ENCODE measurements around the gene USP13.
A peak's percentile ranks its signal among the peaks of the same experiment; 100 is the strongest.

USP13 gene

DNA sequence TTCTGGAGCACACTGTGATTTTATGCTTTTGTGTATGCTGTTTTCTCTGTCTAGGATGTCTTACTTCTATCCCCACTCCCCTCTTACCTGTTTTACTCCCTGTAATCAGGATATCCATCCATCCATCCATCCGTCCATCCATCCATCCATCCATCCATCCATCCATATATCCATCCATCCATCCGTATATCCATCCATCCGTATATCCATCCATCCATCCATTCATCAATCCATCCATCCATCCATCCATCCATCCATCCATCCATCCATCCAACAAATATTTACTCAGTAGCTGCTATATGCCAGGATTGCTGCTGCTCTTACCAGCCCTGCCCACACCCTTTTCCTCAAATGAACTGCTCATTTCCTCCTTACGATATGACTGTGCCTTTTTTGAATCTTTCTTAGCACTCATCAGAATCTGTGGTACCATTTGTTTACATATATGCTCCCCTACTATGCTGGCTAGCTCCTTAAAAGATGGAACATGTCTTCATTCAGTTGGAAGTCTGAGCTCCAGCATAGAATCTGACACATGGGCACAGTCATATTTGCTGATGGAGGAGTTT lies 35.2 kb downstream of the USP13 start:
- Histone ChIP-seq H3K4me3 (ENCODE audit: low read length) (no peak overlapping the region), H2AFZ (ENCODE audit: low read depth, low read length) (no peak overlapping the region), H3K36me3 (replicated peaks; ENCODE audit: low read depth, low read length) (peaks cover 8% of the 10 kb centered on the region), H3K9ac (ENCODE audit: low read length) (no peak overlapping the region), H3K27me3 (ENCODE audit: low read depth, low read length) (no peaks in the 10 kb centered on the region), H4K20me1 (ENCODE audit: insufficient read depth, low read length) (peaks cover 15% of the 10 kb centered on the region), H3K27ac (ENCODE audit: low read length) (no peak overlapping the region), H3K9me3 (ENCODE audit: insufficient read depth, low read length) (no peaks in the 10 kb centered on the region), H3K79me2 (ENCODE audit: low read length) (peaks cover 19% of the 10 kb centered on the region), H3K4me1 (ENCODE audit: low read length) (peaks cover 10% of the 10 kb centered on the region), H3K4me2 (ENCODE audit: low read length) (peak overlapping the region; percentile 6; the same call in 1 of the 2 replicates)
- TF ChIP-seq, protein P1, sequence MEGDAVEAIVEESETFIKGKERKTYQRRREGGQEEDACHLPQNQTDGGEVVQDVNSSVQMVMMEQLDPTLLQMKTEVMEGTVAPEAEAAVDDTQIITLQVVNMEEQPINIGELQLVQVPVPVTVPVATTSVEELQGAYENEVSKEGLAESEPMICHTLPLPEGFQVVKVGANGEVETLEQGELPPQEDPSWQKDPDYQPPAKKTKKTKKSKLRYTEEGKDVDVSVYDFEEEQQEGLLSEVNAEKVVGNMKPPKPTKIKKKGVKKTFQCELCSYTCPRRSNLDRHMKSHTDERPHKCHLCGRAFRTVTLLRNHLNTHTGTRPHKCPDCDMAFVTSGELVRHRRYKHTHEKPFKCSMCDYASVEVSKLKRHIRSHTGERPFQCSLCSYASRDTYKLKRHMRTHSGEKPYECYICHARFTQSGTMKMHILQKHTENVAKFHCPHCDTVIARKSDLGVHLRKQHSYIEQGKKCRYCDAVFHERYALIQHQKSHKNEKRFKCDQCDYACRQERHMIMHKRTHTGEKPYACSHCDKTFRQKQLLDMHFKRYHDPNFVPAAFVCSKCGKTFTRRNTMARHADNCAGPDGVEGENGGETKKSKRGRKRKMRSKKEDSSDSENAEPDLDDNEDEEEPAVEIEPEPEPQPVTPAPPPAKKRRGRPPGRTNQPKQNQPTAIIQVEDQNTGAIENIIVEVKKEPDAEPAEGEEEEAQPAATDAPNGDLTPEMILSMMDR (IDR thresholded peaks at IDR 0.05; ENCODE audit: low read depth, low read length): no peak
- TF ChIP-seq EZH2phosphoT487 (IDR thresholded peaks at IDR 0.05; ENCODE audit: low read depth): no peak

- Histone ChIP-seq H3K27me3 (ENCODE audit: low read depth, low read length) (no peaks in the 10 kb centered on the region), H3K9ac (ENCODE audit: low read length) (no peak overlapping the region), H3K4me2 (ENCODE audit: low read length) (no peak overlapping the region), H3K4me3 (ENCODE audit: low read length) (no peak overlapping the region), H2AFZ (ENCODE audit: low read depth, low read length) (no peak overlapping the region), H3K27ac (ENCODE audit: low read length) (no peak overlapping the region), H4K20me1 (ENCODE audit: insufficient read depth, low read length) (peaks cover 15% of the 10 kb centered on the region), H3K36me3 (replicated peaks; ENCODE audit: low read depth, low read length) (peaks cover 8% of the 10 kb centered on the region), H3K4me1 (ENCODE audit: low read length) (peaks cover 10% of the 10 kb centered on the region), H3K79me2 (ENCODE audit: low read length) (peaks cover 21% of the 10 kb centered on the region), H3K9me3 (ENCODE audit: insufficient read depth, low read length) (no peaks in the 10 kb centered on the region)
- no peak for TF ChIP-seq EZH2phosphoT487 (IDR thresholded peaks at IDR 0.05; ENCODE audit: low read depth)
- TF ChIP-seq, protein P1 (IDR thresholded peaks at IDR 0.05; ENCODE audit: low read depth, low read length): no peak
Observed at GRCh38 chr3:179688850-179689249, 36.0 kb downstream of the USP13 start.

GRCh38 chr3:179694731-179695130 lies 41.9 kb downstream of the USP13 start:
- Histone ChIP-seq H3K27me3 (ENCODE audit: low read depth, low read length) (no peaks in the 10 kb centered on the region), H3K4me2 (ENCODE audit: low read length) (no peak overlapping the region), H3K27ac (ENCODE audit: low read length) (no peak overlapping the region), H4K20me1 (ENCODE audit: insufficient read depth, low read length) (peaks cover 3% of the 10 kb centered on the region; the same call in 1 of the 2 replicates), H3K4me1 (ENCODE audit: low read length) (no peaks in the 10 kb centered on the region), H2AFZ (ENCODE audit: low read depth, low read length) (no peak overlapping the region), H3K9me3 (ENCODE audit: insufficient read depth, low read length) (no peaks in the 10 kb centered on the region), H3K36me3 (replicated peaks; ENCODE audit: low read depth, low read length) (no peaks in the 10 kb centered on the region), H3K4me3 (ENCODE audit: low read length) (no peak overlapping the region), H3K79me2 (ENCODE audit: low read length) (peaks cover 9% of the 10 kb centered on the region), H3K9ac (ENCODE audit: low read length) (no peak overlapping the region)
- TF ChIP-seq EZH2phosphoT487 (IDR thresholded peaks at IDR 0.05; ENCODE audit: low read depth): no peak
- TF ChIP-seq, protein P1 (IDR thresholded peaks at IDR 0.05; ENCODE audit: low read depth, low read length): no peak

DNA sequence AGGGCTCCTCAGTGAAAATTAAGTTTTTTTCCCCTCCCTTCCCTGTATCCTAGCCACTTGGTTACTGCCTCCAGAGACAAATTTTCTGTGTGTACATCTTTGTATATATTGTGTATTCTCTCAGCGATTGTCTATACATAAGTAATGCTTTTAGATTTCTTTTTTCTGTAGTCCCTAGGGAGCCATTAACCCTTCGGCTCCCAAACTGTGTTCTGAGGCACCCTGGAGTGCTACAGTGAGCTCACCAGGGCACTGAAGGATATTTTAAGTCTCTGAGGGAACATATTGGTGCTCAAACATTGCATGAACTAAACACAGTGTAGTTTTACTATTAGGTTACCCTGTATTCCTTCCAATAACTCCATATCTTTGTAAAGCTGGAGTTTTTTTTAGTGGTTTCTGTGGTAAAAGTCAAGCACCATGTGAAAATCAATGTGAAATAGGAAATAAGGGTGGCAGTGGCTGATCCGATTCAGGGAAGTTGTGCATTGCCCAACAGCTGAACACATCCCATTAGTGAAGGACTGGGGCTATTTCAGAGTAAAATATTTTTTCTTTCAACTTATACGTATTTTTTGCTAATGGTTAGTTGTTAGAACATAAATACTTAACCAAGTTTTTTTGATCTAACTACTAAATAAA lies 43.0 kb downstream of the USP13 start:
- H3K9me3 ChIP-seq (ENCODE audit: insufficient read depth, low read length): no peaks in the 10 kb centered on the region
- peaks cover 3% of the 10 kb centered on the region; the same call in 1 of the 2 replicates for H4K20me1 ChIP-seq (ENCODE audit: insufficient read depth, low read length)
- H3K79me2 ChIP-seq (ENCODE audit: low read length): peaks cover 9% of the 10 kb centered on the region
- no peaks in the 10 kb centered on the region for H3K27me3 ChIP-seq (ENCODE audit: low read depth, low read length)
- no peak for TF ChIP-seq EZH2phosphoT487 (IDR thresholded peaks at IDR 0.05; ENCODE audit: low read depth)
- TF ChIP-seq, protein P1 (IDR thresholded peaks at IDR 0.05; ENCODE audit: low read depth, low read length): no peak
- no peak overlapping the region for H3K4me2 ChIP-seq (ENCODE audit: low read length)
- peaks cover 2% of the 10 kb centered on the region for H3K36me3 ChIP-seq (replicated peaks; ENCODE audit: low read depth, low read length)
- H3K27ac ChIP-seq (ENCODE audit: low read length): no peak overlapping the region
- H3K4me1 ChIP-seq (ENCODE audit: low read length): no peaks in the 10 kb centered on the region
- no peak overlapping the region for H2AFZ ChIP-seq (ENCODE audit: low read depth, low read length)
- H3K4me3 ChIP-seq (ENCODE audit: low read length): no peak overlapping the region
- no peak overlapping the region for H3K9ac ChIP-seq (ENCODE audit: low read length)

Data from OCI-LY3 (cell line).